ENCODE data around the gene IKZF3.

DNA sequence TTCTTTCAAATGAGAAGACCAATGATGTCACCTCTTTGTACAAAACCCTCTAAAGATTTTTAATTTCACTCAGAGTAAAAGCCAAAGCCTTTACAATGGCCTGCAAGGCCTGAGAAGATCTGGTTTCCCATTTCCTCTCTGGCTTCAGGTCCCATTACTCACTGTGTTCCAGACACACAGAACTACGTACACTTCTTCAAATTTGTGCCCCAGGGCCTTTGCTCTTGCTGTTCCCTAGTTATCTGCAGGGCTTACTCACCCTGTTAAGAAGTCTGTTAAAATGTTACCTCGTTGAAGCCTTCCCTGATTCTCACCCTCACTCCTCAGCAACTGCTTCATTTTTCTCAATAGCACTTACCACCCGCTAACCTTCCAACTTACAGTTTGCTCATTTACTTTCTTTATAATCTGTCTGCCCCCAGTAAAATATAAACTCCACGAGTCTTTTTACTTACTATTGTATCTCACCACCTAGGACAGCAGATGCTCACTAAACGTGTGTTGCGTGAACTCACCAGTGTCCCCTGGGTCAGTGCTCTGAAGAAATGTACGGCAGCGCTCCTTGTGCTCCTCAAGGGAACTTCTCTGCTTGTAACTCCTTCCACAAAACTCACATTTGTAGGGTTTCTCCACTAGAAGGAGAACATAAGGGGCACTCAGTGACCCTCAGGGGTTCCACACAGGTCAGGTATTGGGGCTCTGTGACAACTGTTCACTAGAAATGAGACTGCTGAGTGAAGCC lies 76.2 kb downstream of the IKZF3 start:
- TF ChIP-seq, protein P1, sequence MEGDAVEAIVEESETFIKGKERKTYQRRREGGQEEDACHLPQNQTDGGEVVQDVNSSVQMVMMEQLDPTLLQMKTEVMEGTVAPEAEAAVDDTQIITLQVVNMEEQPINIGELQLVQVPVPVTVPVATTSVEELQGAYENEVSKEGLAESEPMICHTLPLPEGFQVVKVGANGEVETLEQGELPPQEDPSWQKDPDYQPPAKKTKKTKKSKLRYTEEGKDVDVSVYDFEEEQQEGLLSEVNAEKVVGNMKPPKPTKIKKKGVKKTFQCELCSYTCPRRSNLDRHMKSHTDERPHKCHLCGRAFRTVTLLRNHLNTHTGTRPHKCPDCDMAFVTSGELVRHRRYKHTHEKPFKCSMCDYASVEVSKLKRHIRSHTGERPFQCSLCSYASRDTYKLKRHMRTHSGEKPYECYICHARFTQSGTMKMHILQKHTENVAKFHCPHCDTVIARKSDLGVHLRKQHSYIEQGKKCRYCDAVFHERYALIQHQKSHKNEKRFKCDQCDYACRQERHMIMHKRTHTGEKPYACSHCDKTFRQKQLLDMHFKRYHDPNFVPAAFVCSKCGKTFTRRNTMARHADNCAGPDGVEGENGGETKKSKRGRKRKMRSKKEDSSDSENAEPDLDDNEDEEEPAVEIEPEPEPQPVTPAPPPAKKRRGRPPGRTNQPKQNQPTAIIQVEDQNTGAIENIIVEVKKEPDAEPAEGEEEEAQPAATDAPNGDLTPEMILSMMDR (IDR thresholded peaks at IDR 0.05) = no peak
- TF ChIP-seq POLR2A (IDR thresholded peaks at IDR 0.05) = no peak
